Iris pigment epithelial cell (primary cell): Measurements from ENCODE around the gene WDR45B.
A peak's percentile ranks its signal among the peaks of the same experiment; 100 is the strongest.
"Not testable (repeated sequence)": the region's sequence is repeated elsewhere in the genome, so short reads cannot be mapped to it uniquely, and the experiment has no call there.

Source experiments
- DNase-seq: peaks from one replicate; pipeline ENCODE4 v3.0.0-alpha.2; 2011; ENCODE audit warnings: low read depth

WDR45B gene

GRCh38 chr17:82599674-82600661, 48.3 kb downstream of the WDR45B start:
- DNase-seq = no peak

DNA sequence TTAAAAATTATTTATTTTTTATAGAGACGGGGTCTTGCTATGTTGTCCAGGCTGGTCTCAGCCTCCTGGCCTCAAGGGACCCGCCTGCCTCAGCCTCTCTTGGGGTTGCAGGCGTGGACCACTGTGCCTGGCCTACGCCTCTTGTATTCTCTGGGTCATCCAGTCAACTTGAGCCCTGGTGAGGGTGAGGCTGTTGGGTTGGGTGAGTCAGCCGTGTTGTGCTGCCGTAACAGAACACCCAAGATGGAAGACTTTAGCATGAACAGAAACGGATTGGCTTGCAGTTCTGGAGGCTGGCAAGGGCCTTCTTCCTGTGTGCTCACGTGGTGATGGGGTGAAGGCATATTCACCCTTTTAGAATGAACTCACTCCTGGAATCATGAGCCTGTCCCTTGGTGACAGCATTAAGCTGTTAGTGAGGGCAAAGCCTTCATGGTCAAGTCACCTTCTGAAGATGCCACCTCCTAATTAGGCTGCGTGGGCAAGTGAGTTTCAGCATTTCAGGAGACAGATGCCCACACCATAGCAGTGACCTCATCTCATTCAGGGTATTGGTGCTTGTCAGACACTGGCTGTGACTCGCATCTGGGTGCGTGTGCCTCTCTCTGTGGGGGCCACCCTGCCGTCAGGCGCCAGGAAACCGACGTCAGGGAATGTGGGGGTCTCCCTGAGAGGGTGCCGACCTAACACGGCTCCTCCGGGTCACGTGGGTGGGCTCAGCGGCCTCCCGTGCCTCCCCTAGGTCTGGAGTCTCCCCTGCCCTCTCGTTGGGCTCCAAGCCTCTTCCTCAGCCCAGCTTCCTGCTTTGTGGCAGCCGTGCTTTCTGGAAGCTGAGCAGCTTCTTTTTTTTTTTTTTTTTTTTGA, 49.8 kb downstream of the WDR45B start:
- DNase-seq = peak; percentile 83

GRCh38 chr17:82596837-82597672, 51.2 kb downstream of the WDR45B start:
- DNase-seq = no peak

GRCh38 chr17:82596296-82596695, 51.9 kb downstream of the WDR45B start:
- DNase-seq = no peak

DNA sequence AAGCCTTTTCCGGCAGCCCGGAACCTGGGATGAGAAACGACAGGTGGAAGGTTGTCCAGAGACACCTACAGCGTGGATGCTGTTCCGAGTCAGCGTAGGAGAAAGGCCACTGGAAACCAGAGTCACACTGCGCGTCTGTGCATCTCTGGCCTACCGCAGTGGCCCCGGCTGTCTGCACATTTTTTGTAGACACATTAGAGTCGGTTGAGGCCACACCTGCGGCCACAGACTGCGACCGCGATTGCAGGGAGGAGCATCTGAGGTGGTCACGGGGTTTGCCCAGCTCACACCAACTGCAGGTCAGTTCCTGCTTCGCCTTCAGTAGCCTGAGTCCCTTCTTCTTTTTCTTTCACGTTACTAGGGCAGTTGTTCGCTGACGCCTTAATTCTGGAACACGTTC, 52.4 kb downstream of the WDR45B start:
- no peak for DNase-seq

- no peak for DNase-seq
These were observed 53.7 kb downstream of the WDR45B start for GRCh38 chr17:82594571-82594970.

GRCh38 chr17:82593590-82594087, 54.6 kb downstream of the WDR45B start:
- no peak for DNase-seq

- DNase-seq = peak; percentile 74
These were observed 55.3 kb downstream of the WDR45B start for GRCh38 chr17:82592767-82593589.

DNA sequence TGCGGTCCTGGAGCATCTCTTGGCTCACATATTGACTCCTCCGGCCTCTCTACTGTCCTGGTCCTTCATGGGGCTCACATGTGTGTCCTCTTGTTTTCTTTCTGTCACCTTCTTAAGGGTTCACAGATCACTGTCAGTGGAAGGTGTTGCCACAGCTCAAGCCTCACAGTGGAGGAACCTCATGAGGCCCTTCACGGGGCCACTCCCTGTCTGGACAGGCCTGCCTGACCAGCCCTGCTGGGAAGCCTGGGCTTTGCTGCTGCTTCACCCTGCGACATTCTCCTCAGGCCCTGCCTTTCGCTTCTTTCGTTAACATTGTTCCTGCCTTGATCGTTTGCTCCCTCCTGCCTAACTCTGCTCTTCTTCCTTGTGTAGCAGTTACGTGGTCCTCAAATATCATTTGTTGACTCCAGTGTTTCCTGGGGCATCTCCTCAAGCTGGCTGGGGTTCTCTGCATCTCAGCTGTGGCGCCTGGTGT, 55.9 kb downstream of the WDR45B start:
- DNase-seq = no peak

DNA sequence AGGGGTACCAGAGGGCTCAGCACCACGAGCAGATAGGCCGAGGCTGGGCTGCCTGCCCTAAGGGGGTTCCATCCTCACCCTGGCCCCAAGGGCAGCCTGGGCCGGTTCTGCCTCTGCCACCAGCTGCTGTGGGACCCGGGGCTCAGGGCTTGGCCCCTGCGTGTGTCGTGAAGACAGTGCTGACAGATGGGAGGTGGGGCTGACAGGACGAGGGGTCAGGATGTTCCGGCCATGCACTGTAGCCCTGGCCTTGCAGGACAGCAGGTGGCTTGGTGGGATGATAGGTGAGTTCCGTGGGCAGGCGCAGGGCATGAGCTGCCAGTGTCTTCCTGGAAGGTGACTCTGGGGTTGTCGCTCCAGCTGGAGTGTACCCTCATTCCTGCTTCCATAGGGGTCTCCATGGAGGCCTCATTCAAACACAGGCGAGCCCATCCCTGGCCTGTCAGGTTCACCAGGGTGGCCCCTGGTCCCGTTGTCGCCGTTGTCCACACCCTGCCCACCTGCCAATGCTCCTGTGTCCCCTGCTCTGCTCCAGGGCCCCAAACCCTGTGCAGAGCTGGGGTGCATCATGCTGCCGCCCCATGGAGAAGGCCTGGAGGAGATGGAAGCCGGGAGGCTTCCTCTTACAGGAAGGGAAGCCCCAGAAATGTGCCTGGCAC, 57.2 kb downstream of the WDR45B start:
- DNase-seq = no peak

DNA sequence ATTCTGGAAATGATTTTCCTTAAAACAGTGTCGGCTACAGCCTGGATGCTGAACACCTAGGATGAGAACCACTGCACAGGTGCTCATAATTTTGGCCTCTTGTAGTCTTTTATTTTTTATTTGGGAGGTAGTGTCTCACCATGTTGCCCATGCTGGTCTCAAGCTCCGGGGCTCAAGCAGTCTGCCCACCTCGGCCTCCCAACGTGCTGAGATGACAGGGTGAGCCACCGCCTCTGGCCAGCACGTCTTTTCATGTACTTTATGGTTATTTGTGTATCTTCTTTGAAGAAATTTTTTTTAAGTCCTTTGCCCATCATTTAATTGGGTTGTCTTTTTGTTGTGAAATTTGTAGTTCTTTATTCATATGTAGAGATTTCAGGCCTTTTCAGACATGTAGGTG, 58.0 kb downstream of the WDR45B start:
- DNase-seq = no peak

DNA sequence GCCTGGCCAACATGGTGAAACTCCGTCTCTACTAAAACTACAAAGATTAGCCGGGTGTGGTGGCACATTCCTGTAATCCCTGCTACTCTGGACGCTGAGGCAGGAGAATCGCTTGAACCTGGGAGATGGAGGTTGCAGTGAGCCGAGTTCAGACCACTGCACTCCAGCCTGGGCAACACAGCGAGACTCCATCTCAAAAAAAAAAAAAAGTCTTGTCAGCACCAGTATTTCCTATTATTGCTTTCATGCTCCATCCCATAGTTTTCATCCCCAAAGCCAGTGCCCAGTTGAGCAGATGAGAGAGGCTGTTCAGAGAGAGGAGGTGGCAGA, 58.4 kb downstream of the WDR45B start:
- DNase-seq = no peak

DNA sequence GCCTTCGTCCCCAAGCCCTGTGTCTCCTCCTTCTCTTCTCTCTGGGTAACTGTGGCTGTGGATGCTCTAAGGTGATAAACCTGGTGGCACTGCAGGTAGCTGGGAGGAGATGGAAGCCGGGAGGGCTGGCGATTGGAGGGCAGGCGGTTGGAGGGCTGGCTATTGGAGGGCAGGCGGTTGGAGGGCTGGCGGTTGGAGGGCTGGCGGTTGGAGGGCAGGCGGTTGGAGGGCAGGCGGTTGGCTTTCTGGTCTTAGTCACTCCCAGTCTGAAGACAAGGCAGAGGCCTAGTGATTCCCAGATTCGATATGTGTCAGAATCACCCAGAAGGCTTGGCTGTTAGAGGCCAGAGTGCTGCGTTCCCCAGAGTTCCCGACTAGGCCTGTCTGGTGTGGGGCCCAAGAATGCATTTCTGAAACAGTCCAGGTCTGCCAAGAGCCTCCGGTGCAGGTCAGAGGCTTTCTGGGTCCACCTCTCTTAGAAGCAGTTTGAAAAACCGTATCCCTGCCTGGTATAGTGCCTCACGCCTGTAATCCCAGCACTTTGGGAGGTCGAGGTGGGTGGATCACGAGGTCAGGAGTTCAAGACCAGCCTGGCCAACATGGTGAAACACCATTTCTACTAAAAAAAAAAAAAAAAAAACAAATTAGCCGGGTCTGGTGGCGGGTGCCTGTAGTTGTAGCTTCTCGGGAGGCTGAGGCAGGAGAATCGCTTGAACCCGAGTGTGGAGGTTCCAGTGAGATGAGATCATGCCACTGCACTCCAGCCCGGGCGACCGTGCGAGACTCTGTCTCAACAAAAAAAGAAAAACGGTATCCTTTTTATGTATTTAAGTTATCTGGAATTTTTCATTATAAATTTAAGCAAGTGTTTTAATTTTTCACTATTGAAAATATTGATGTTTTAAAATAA, 59.7 kb downstream of the WDR45B start:
- no peak for DNase-seq

GRCh38 chr17:82587234-82588086, 60.8 kb downstream of the WDR45B start:
- no peak for DNase-seq

DNA sequence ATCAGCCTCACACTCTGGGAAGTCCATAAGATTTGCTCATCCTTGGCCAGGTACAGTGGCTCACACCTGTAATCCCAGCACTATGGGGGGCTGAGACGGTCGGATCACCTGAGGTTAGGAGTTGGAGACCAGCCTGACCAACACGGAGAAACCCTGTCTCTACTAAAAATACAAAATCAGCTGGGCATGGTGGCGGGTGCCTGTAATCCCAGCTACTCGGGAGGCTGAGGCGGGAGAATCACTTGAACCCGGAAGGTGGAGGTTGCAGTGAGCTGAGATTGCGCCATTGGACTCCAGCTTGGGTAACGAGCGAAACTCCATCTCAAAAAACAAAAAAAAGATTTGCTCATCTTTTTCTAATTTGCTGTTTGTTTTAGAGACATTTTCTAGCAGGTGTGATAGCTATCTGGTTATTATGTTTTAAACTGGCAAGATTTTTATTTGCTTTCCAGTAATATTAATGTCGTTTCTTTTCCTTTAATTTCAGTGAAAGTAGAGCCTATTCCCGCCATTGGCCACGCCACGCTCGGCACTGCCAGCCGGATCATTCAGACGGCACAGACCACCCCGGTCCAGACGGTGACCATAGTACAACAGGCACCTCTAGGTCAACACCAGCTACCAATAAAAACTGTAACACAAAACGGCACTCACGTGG, 61.5 kb downstream of the WDR45B start:
- DNase-seq = no peak

- DNase-seq = not testable (repeated sequence)
These were observed 62.2 kb downstream of the WDR45B start for GRCh38 chr17:82585935-82586575.

DNA sequence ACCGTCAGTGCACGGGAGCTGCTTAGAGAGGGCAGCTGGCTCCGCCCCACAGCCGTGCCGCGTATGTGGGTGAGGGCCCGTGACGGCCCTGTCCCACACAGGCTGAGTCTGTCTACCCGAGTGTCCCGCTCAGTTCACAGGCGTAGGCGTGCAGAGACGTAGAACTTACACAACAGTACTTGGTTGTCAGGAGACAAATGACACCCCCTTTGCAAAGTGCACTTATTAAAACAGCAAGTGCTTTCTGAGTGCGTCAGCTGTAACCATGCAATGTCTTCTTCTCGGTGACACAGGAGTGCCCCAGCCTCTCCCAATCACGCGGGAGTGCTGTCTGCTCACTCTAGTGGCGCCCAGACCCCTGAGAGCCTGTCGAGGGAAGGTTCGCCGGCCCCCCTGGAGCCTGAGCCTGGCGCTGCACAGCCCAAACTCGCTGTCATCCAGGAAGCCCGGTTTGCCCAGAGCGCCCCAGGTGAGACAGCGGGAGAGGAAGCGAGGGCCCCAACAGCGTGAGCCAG, 64.5 kb downstream of the WDR45B start:
- DNase-seq = no peak
